Activated naive CD4-positive, alpha-beta T cell treated with anti-CD3 and anti-CD28 coated beads for 36 hours (primary cell): Measurements from ENCODE around the gene CFAP65. TPM values are rescaled to one million over a fixed set of nuclear protein-coding genes. Genes with fewer than 3 reads are reported as not detected.

Experiments used
- CTCF ChIA-PET: fragments of 350-600 bp; sonication (Branson Sonifier 250); formaldehyde crosslinking; loops from one replicate; lab custom pipeline; 2021; ENCODE audit warnings: antibody characterized with exemption; lab: Charles Lee
- DNase-seq: peaks from one replicate; pipeline ENCODE4 v3.0.0-alpha.2; 2020
- H3K27ac Mint-ChIP-seq: one replicate; pipeline ENCODE4 v1.8.0; 2021; ENCODE audit warnings: mild to moderate bottlenecking, mixed read lengths
- H3K27me3 Mint-ChIP-seq: one replicate; pipeline ENCODE4 v1.8.0; 2021; ENCODE audit warnings: low read depth, mixed read lengths
- H3K36me3 Mint-ChIP-seq: one replicate; pipeline ENCODE4 v1.8.0; 2021; ENCODE audit warnings: low read depth, mixed read lengths
- H3K4me1 Mint-ChIP-seq: one replicate; pipeline ENCODE4 v1.8.0; 2021; ENCODE audit warnings: low read depth, mixed read lengths
- H3K4me3 Mint-ChIP-seq: one replicate; pipeline ENCODE4 v1.8.0; 2021; ENCODE audit warnings: mild to moderate bottlenecking, moderate library complexity, mixed read lengths
- H3K9me3 Mint-ChIP-seq: one replicate; pipeline ENCODE4 v1.8.0; 2021; ENCODE audit warnings: mixed read lengths
- intact Hi-C: fragments of 100-400 bp; cut with micrococcal nuclease; formaldehyde crosslinking; loops from one replicate; pipeline ENCODE4 v1.15.1; 2023
- microRNA-seq: library from miRNA; unstranded; fragments of <30 nt; microRNA quantifications from one replicate; pipeline ENCODE4 v1.2.0, GENCODE V29; 2022; ENCODE audit warnings: borderline microRNAs expressed, borderline replicate concordance
- total RNA-seq, 2 experiments: library from RNA; stranded (reverse); gene quantifications; one replicate each; pipeline ENCODE4 v1.2.3, GENCODE V29; 2021

Gene CFAP65
- total RNA-seq, 2 experiments from 2014 or later: not detected

- intact Hi-C loops: no loop called here
Measured at GRCh38 chr2:218954541-218955300, 86.6 kb downstream of the CFAP65 start.

DNA sequence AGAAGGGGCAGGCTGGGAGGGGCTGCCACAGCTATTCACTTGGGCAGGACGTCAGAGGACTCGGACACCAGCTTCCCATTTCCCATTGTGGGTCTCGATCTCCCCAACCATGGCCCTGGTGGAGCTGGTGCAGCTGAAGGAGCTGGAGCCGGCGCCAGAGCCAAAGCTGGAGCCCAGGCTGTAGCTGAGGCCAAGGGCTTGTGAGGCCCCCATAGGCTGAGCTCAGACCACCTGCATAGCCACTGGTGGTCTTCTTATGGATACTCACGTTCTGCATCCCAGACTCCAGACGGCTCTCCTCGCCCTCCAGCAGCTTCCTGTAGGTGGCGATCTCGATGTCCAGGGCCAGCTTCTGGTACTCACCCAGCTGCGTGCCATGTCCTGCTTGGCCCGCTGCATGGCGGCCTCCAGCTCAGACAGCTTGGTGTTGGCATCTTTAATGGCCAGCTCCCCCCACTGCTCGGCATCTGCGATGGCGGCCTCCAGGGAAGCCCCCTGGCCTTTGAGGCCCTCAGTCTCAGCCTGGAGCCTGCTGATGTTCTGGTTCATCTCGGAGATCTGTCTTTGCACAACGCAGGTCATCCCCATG, 87.9 kb downstream of the CFAP65 start:
- Mint-ChIP-seq H3K27me3 (peaks cover 33% of the 10 kb centered on the region), H3K9me3 (no peaks in the 10 kb centered on the region), H3K36me3 (no peaks in the 10 kb centered on the region), H3K4me3 (no peak overlapping the region), H3K4me1 (no peaks in the 10 kb centered on the region), H3K27ac (no peak overlapping the region)
- DNase-seq: no peak
- CTCF ChIA-PET: interaction anchor here (0.6 to 1.4 kb wide), 4 partner anchors 24 to 74 kb away, joined by 3 to 4 read pairs (median 3); no protein-coding TSS in a partner anchor
- intact Hi-C loops: no loop called here

More at GRCh38 chr2:218954541-218955300, 86.6 kb downstream of the CFAP65 start:
- no peaks in the 10 kb centered on the region for H3K9me3 Mint-ChIP-seq
- H3K4me1 Mint-ChIP-seq: peaks cover 3% of the 10 kb centered on the region
- DNase-seq: no peak
- H3K27me3 Mint-ChIP-seq: peaks cover 41% of the 10 kb centered on the region
- no peak overlapping the region for H3K4me3 Mint-ChIP-seq
- H3K27ac Mint-ChIP-seq: no peak overlapping the region
- CTCF ChIA-PET: interaction anchor here (0.7 to 1.0 kb wide), 2 partner anchors 25 to 217 kb away, joined by 3 to 4 read pairs; no protein-coding TSS in a partner anchor
- no peaks in the 10 kb centered on the region for H3K36me3 Mint-ChIP-seq

Small RNA genes lying within 50 kb of the gene (microRNA-seq; reads per million reads assigned to microRNA genes)
- gene MIR3131 (not detected), gene MIR375 (not detected)

Other genes starting within 250 kb of the CFAP65 start
- gene PRKAG3, start 209.7 kb downstream of the CFAP65 start, total RNA-seq: not detected
- gene WNT6, start 181.7 kb downstream of the CFAP65 start, total RNA-seq: not detected
- 1 to 10 TPM; 1.1 to 1.3 TPM for gene WNT10A, start 160.7 kb downstream of the CFAP65 start, total RNA-seq
- gene CDK5R2, start 81.8 kb downstream of the CFAP65 start, total RNA-seq: not detected
- not detected for gene FEV, start 56.3 kb downstream of the CFAP65 start, total RNA-seq
- gene CRYBA2, start 48.1 kb downstream of the CFAP65 start, total RNA-seq: not detected
- gene IHH, start 19.4 kb upstream of the CFAP65 start, total RNA-seq: not detected
- 10 to 100 TPM; 24.4 to 26.6 TPM for gene NHEJ1, start 119.3 kb upstream of the CFAP65 start, total RNA-seq
- under 1 TPM; 0.84 to 0.95 TPM for gene SLC23A3, start 128.5 kb upstream of the CFAP65 start, total RNA-seq
- 10 to 100 TPM; 27.0 to 31.4 TPM for gene CNPPD1, start 135.4 kb upstream of the CFAP65 start, total RNA-seq
- 10 to 100 TPM; 44.0 to 44.1 TPM for gene RETREG2, start 136.8 kb upstream of the CFAP65 start, total RNA-seq
- 10 to 100 TPM; 32.6 to 33.6 TPM for gene ZFAND2B, start 165.3 kb upstream of the CFAP65 start, total RNA-seq
- 1 to 10 TPM; 7.0 to 7.5 TPM for gene ABCB6, start 177.4 kb upstream of the CFAP65 start, total RNA-seq
- gene ATG9A, start 188.1 kb upstream of the CFAP65 start, total RNA-seq: 10 to 100 TPM; 26.0 to 27.7 TPM
- 10 to 100 TPM; 87.7 to 88.5 TPM for gene ANKZF1, start 188.3 kb upstream of the CFAP65 start, total RNA-seq
- 1 to 10 TPM; 2.1 TPM for gene GLB1L, start 203.9 kb upstream of the CFAP65 start, total RNA-seq
- 10 to 100 TPM; 33.7 to 35.5 TPM for gene STK16, start 204.0 kb upstream of the CFAP65 start, total RNA-seq
- not detected for gene TUBA4B, start 211.7 kb upstream of the CFAP65 start, total RNA-seq
- 100 to 1,000 TPM; 112 to 116 TPM for gene TUBA4A, start 212.4 kb upstream of the CFAP65 start, total RNA-seq
- 10 to 100 TPM; 24.6 to 24.9 TPM for gene DNAJB2, start 237.8 kb upstream of the CFAP65 start, total RNA-seq